NCI-H2171 treated with DMSO at 0.1 percent for 48 hours (cell line): Measurements from ENCODE around the gene CACNA2D3.
A peak's percentile ranks its signal among the peaks of the same experiment; 100 is the strongest.

ENCODE experiments used
- DNase-seq: peaks from one replicate; lab custom pipeline; 2025; lab: John Stamatoyannopoulos, UW

Gene CACNA2D3

GRCh38 chr3:54341811-54342210 is 219.5 kb downstream of the CACNA2D3 start:
- DNase-seq: no peak

- no peak for DNase-seq
These were observed 220.3 kb downstream of the CACNA2D3 start for GRCh38 chr3:54342676-54343075.

- no peak for DNase-seq
These were observed 221.1 kb downstream of the CACNA2D3 start for GRCh38 chr3:54343495-54343894.

- no peak for DNase-seq
These were observed 222.4 kb downstream of the CACNA2D3 start for GRCh38 chr3:54344601-54345231.

GRCh38 chr3:54345847-54346375 is 223.6 kb downstream of the CACNA2D3 start:
- no peak for DNase-seq

- DNase-seq: no peak
These were observed 224.7 kb downstream of the CACNA2D3 start for GRCh38 chr3:54347060-54347459.

- no peak for DNase-seq
These were observed 225.6 kb downstream of the CACNA2D3 start for GRCh38 chr3:54347933-54348332.

- peak; percentile 82 for DNase-seq
These were observed 226.9 kb downstream of the CACNA2D3 start for GRCh38 chr3:54349231-54349652.

- peak; percentile 82 for DNase-seq
These were observed 227.3 kb downstream of the CACNA2D3 start for GRCh38 chr3:54349691-54350090.

GRCh38 chr3:54353546-54353945 is 231.2 kb downstream of the CACNA2D3 start:
- DNase-seq: no peak

- DNase-seq: no peak
These were observed 231.6 kb downstream of the CACNA2D3 start for GRCh38 chr3:54353946-54354345.

GRCh38 chr3:54355800-54356199 is 233.4 kb downstream of the CACNA2D3 start:
- no peak for DNase-seq

GRCh38 chr3:54356261-54357045 is 234.1 kb downstream of the CACNA2D3 start:
- DNase-seq: no peak

- no peak for DNase-seq
These were observed 234.9 kb downstream of the CACNA2D3 start for GRCh38 chr3:54357301-54357700.

GRCh38 chr3:54358316-54358715 is 236.0 kb downstream of the CACNA2D3 start:
- no peak for DNase-seq

- no peak for DNase-seq
These were observed 236.8 kb downstream of the CACNA2D3 start for GRCh38 chr3:54358969-54359694.

- DNase-seq: no peak
These were observed 238.0 kb downstream of the CACNA2D3 start for GRCh38 chr3:54360320-54360719.

GRCh38 chr3:54361746-54362283 is 239.5 kb downstream of the CACNA2D3 start:
- no peak for DNase-seq

- DNase-seq: no peak
These were observed 243.8 kb downstream of the CACNA2D3 start for GRCh38 chr3:54366007-54366750.

- no peak for DNase-seq
These were observed 244.5 kb downstream of the CACNA2D3 start for GRCh38 chr3:54366839-54367238.

- DNase-seq: no peak
These were observed 249.9 kb downstream of the CACNA2D3 start for GRCh38 chr3:54372232-54372631.
